Nephron (organoid): ENCODE results near the gene PLEKHM3.
A peak's percentile ranks its signal among the peaks of the same experiment; 100 is the strongest.

Source experiments
- H3K27ac Mint-ChIP-seq, 3 experiments: 2 replicates each; pipeline ENCODE4 v1.8.0; 2020; ENCODE audit warnings: mixed read lengths in 3 of 3, mild to moderate bottlenecking in 2 of 3, moderate library complexity in 1 of 3
- H3K27me3 Mint-ChIP-seq: 2 replicates; pipeline ENCODE4 v1.8.0; 2021; ENCODE audit warnings: low read depth, mild to moderate bottlenecking, moderate library complexity, mixed read lengths
- H3K36me3 Mint-ChIP-seq: 2 replicates; pipeline ENCODE4 v1.8.0; 2020; ENCODE audit warnings: low read depth, mixed read lengths
- H3K4me1 Mint-ChIP-seq: 2 replicates; pipeline ENCODE4 v1.8.0; 2020; ENCODE audit warnings: mixed read lengths
- H3K4me3 Mint-ChIP-seq, 3 experiments: 2 replicates each; pipeline ENCODE4 v1.8.0; 2020; ENCODE audit warnings: mild to moderate bottlenecking in 3 of 3, mixed read lengths in 3 of 3, moderate library complexity in 2 of 3
- H3K9me3 Mint-ChIP-seq: 2 replicates; pipeline ENCODE4 v1.8.0; 2020; ENCODE audit warnings: mixed read lengths
- CTCF ChIP-seq, 3 experiments: fragments of 200-600 bp; sonication (generic); IDR thresholded peaks; one replicate each; pipeline ENCODE4 v1.5.0; 2021; ENCODE audit warnings: antibody characterized with exemption in 3 of 3; ENCODE audit not compliant: unreplicated experiment in 3 of 3

Gene PLEKHM3

DNA sequence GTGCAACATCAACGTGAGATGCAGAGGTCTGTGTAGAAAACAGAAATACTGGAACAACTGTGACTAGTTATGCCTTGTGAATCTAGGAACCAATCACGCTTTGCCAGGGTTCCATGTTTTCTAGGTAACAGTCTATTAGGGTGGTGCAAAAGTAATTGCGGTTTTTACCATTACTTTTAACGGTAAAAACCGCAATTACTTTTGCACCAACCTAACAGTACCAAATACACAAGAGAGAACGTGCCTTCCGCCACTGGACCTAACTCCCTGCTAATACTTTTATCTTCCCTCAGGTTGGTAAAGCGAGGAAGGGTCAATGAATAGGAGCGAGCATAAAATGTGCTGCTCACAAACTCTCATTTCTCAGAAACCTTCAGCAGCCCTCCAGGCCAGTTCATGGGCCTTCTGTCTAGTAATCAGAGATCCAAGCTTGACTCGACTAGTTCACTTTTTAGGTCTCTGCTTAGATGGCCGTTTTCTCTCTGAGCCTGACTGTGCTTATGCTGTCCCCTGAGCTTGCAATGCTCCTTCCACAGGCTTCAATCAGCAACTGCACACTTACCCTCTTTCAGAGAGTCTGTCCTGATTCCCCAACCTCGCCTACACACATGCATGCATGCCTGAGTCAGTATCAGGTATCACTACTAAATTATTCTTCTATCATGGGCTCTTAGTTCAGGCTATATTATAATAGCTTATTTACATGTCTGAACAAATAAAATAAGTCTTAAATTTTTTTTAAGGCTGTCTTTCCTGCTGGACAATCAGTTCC is 47.0 kb downstream of the PLEKHM3 start:
- Mint-ChIP-seq H3K27me3 (no peaks in the 10 kb centered on the region), H3K4me3 (no peak overlapping the region)
- TF ChIP-seq CTCF (IDR thresholded peaks at IDR 0.05; ENCODE audit: unreplicated experiment in 3 of 3): no peak

GRCh38 chr2:207975921-207976320 is 49.4 kb downstream of the PLEKHM3 start:
- H3K27me3 Mint-ChIP-seq: no peaks in the 10 kb centered on the region
- no peak overlapping the region for H3K27ac Mint-ChIP-seq
- H3K36me3 Mint-ChIP-seq: peaks cover 3% of the 10 kb centered on the region
- no peak for TF ChIP-seq CTCF (IDR thresholded peaks at IDR 0.05; ENCODE audit: unreplicated experiment in 3 of 3)
- no peak overlapping the region for H3K4me3 Mint-ChIP-seq
- no peaks in the 10 kb centered on the region for H3K9me3 Mint-ChIP-seq
- H3K4me1 Mint-ChIP-seq: peaks cover 3% of the 10 kb centered on the region

More for the DNA sequence above, 47.0 kb downstream of the PLEKHM3 start:
- no peak overlapping the region for H3K27ac Mint-ChIP-seq
- no peaks in the 10 kb centered on the region for H3K9me3 Mint-ChIP-seq
- H3K4me1 Mint-ChIP-seq: no peaks in the 10 kb centered on the region
- peaks cover 3% of the 10 kb centered on the region for H3K36me3 Mint-ChIP-seq

DNA sequence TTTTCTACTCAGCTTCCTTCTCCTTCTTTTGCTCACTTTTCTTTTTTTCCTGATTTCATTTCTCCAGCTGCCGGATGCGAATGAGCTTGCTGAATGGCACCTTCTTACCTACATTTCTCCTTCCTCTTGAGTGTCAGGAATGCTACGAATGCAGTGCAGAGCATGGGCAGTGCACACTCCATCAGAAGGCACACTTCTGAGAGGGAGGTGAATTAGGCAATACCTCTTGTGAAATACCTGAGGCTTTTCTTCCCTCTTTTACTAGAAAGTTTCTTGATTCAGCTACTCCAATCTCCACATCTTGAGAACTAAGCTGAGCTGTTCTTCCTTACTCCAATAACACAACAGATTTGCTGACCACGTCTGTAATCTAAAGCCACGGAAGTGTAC is 51.1 kb downstream of the PLEKHM3 start:
- Mint-ChIP-seq H3K36me3 (peaks cover 3% of the 10 kb centered on the region), H3K9me3 (no peaks in the 10 kb centered on the region), H3K27me3 (no peaks in the 10 kb centered on the region), H3K27ac (no peak overlapping the region), H3K4me1 (peaks cover 18% of the 10 kb centered on the region), H3K4me3 (no peak overlapping the region)
- TF ChIP-seq CTCF (IDR thresholded peaks at IDR 0.05; ENCODE audit: unreplicated experiment in 3 of 3): no peak

DNA sequence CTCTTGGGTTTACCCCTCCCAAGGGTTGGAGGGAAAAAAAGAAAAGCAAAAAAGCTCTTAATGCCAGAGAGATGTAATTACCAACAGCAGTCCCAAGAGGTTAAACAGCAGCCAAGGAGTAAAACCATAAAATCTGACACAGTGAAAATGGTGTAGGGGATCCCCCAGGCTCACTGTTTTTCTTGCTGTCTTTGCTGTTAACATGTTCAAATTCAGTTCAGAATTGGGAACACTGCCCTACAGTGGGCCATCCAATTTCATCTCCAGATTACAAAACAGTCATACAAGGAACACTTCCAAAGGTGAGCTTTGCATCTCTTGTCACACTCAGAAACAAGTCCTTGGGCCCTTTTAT is 54.5 kb downstream of the PLEKHM3 start:
- no peaks in the 10 kb centered on the region for H3K9me3 Mint-ChIP-seq
- peaks cover 21% of the 10 kb centered on the region for H3K4me1 Mint-ChIP-seq
- H3K4me3 Mint-ChIP-seq: no peak overlapping the region
- H3K27ac Mint-ChIP-seq: peak overlapping the region in 2 of 3 experiments; percentile 0 to 9
- H3K36me3 Mint-ChIP-seq: peaks cover 3% of the 10 kb centered on the region
- H3K27me3 Mint-ChIP-seq: no peaks in the 10 kb centered on the region
- TF ChIP-seq CTCF (IDR thresholded peaks at IDR 0.05; ENCODE audit: unreplicated experiment in 3 of 3): no peak

GRCh38 chr2:207970147-207970825 is 55.0 kb downstream of the PLEKHM3 start:
- TF ChIP-seq CTCF (IDR thresholded peaks at IDR 0.05; ENCODE audit: unreplicated experiment in 3 of 3): no peak
- Mint-ChIP-seq H3K4me3 (no peak overlapping the region), H3K27me3 (no peaks in the 10 kb centered on the region), H3K27ac (peak overlapping the region in 1 of 3 experiments; percentile 41), H3K9me3 (no peaks in the 10 kb centered on the region), H3K4me1 (peaks cover 21% of the 10 kb centered on the region), H3K36me3 (peaks cover 3% of the 10 kb centered on the region)
